Neural progenitor cell (in vitro differentiated cells): ENCODE results near the gene BLOC1S3. TPM values are rescaled to one million over a fixed set of nuclear protein-coding genes. Genes with fewer than 3 reads are reported as not detected.

Experiments used
- DNase-seq: peaks from one replicate; pipeline ENCODE4 v3.0.0-alpha.2; 2016; ENCODE audit warnings: low spot score
- H2AFZ ChIP-seq: fragments of 200-600 bp; sonication (generic); replicated peaks from 2 replicates; pipeline ENCODE4 v1.6.1; 2016; ENCODE audit warnings: antibody characterized with exemption
- H3F3A ChIP-seq: fragments of 200-600 bp; sonication (generic); 2 replicates; pipeline ENCODE4 v1.6.1; 2016; ENCODE audit warnings: antibody characterized with exemption, low read depth
- H3K27ac ChIP-seq: fragments of 200-600 bp; sonication (generic); 2 replicates; pipeline ENCODE4 v1.5.1; 2016; ENCODE audit warnings: mild to moderate bottlenecking
- H3K27me3 ChIP-seq: fragments of 200-600 bp; sonication (generic); 2 replicates; pipeline ENCODE4 v1.6.1; 2016; ENCODE audit warnings: mild to moderate bottlenecking, moderate library complexity
- H3K36me3 ChIP-seq: fragments of 200-600 bp; sonication (generic); 2 replicates; pipeline ENCODE4 v1.5.1; 2016
- H3K4me1 ChIP-seq: fragments of 200-600 bp; sonication (generic); 2 replicates; pipeline ENCODE4 v1.6.1; 2016; ENCODE audit warnings: mixed run types
- H3K4me2 ChIP-seq: fragments of 200-600 bp; sonication (generic); 2 replicates; pipeline ENCODE4 v1.6.1; 2016
- H3K4me3 ChIP-seq: fragments of 200-600 bp; sonication (generic); 2 replicates; pipeline ENCODE4 v1.5.1; 2016
- H3K79me2 ChIP-seq: fragments of 200-600 bp; sonication (generic); 2 replicates; pipeline ENCODE4 v1.6.1; 2016; ENCODE audit warnings: low read depth
- H3K9ac ChIP-seq: fragments of 200-600 bp; sonication (generic); 2 replicates; pipeline ENCODE4 v1.6.1; 2016
- H3K9me3 ChIP-seq: fragments of 200-600 bp; sonication (generic); 2 replicates; pipeline ENCODE4 v1.5.1; 2016; ENCODE audit warnings: low read depth
- H4K20me1 ChIP-seq: fragments of 200-600 bp; sonication (generic); 2 replicates; pipeline ENCODE4 v1.6.1; 2016; ENCODE audit warnings: low read depth
- H3K27ac Mint-ChIP-seq: 3 replicates; pipeline ENCODE4 v1.8.0; 2021; ENCODE audit warnings: mixed read lengths
- H3K27me3 Mint-ChIP-seq: 2 replicates; pipeline ENCODE4 v1.8.0; 2022; ENCODE audit warnings: low read depth, mild to moderate bottlenecking, inconsistent platforms, moderate library complexity, mixed read lengths; ENCODE audit not compliant: insufficient read depth
- H3K36me3 Mint-ChIP-seq: 3 replicates; pipeline ENCODE4 v1.8.0; 2021; ENCODE audit warnings: mixed read lengths
- H3K4me1 Mint-ChIP-seq: 3 replicates; pipeline ENCODE4 v1.8.0; 2021; ENCODE audit warnings: mixed read lengths
- H3K4me3 Mint-ChIP-seq: 3 replicates; pipeline ENCODE4 v1.8.0; 2021; ENCODE audit warnings: mild to moderate bottlenecking, moderate library complexity, mixed read lengths
- H3K9me3 Mint-ChIP-seq: 3 replicates; pipeline ENCODE4 v1.8.0; 2020; ENCODE audit warnings: mixed read lengths
- EZH2 ChIP-seq: fragments of 200-600 bp; sonication (generic); IDR thresholded peaks from 2 replicates; pipeline ENCODE4 v1.6.1; 2017; ENCODE audit warnings: antibody characterized with exemption, mild to moderate bottlenecking, moderate library complexity
- EZH2phosphoT487 ChIP-seq: fragments of 200-600 bp; sonication (generic); IDR thresholded peaks from 2 replicates; pipeline ENCODE4 v1.6.1; 2017; ENCODE audit warnings: antibody characterized with exemption
- total RNA-seq: library from RNA; depleted of rRNA; stranded (reverse); fragments of >200 nt; gene quantifications from 2 replicates; pipeline ENCODE4 v1.2.3, GENCODE V29; 2015; ENCODE audit warnings: low replicate concordance
- TF ChIP-seq, protein P1 (sequence below): fragments of 200-600 bp; sonication (generic); IDR thresholded peaks from 2 replicates; pipeline ENCODE4 v1.5.1; 2017; ENCODE audit warnings: antibody characterized with exemption, mild to moderate bottlenecking

Gene BLOC1S3
- total RNA-seq, 1 donor from 2014 or later = 2.0 TPM

- no peak overlapping the region for H3K4me3 ChIP-seq
- H3K4me1 Mint-ChIP-seq = peaks cover 9% of the 10 kb centered on the region
- H3K27me3 ChIP-seq = peaks cover 47% of the 10 kb centered on the region
- no peak overlapping the region for H3K27ac ChIP-seq
- H2AFZ ChIP-seq = no peak overlapping the region
- H3K4me1 ChIP-seq = peaks cover 5% of the 10 kb centered on the region
- H3F3A ChIP-seq = peaks cover 24% of the 10 kb centered on the region
- H3K4me2 ChIP-seq = no peak overlapping the region
- no peak overlapping the region for H3K4me3 Mint-ChIP-seq
- H3K36me3 ChIP-seq = no peaks in the 10 kb centered on the region
- TF ChIP-seq EZH2phosphoT487 (no peak), EZH2 (no peak)
- TF ChIP-seq, protein P1, sequence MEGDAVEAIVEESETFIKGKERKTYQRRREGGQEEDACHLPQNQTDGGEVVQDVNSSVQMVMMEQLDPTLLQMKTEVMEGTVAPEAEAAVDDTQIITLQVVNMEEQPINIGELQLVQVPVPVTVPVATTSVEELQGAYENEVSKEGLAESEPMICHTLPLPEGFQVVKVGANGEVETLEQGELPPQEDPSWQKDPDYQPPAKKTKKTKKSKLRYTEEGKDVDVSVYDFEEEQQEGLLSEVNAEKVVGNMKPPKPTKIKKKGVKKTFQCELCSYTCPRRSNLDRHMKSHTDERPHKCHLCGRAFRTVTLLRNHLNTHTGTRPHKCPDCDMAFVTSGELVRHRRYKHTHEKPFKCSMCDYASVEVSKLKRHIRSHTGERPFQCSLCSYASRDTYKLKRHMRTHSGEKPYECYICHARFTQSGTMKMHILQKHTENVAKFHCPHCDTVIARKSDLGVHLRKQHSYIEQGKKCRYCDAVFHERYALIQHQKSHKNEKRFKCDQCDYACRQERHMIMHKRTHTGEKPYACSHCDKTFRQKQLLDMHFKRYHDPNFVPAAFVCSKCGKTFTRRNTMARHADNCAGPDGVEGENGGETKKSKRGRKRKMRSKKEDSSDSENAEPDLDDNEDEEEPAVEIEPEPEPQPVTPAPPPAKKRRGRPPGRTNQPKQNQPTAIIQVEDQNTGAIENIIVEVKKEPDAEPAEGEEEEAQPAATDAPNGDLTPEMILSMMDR = no peak
- H3K36me3 Mint-ChIP-seq = no peaks in the 10 kb centered on the region
- peaks cover 10% of the 10 kb centered on the region for H4K20me1 ChIP-seq
- no peaks in the 10 kb centered on the region for H3K9me3 ChIP-seq
- H3K9me3 Mint-ChIP-seq = peaks cover 2% of the 10 kb centered on the region
- no peak overlapping the region for H3K9ac ChIP-seq
- no peak overlapping the region for H3K27ac Mint-ChIP-seq
- H3K79me2 ChIP-seq = no peaks in the 10 kb centered on the region
- DNase-seq = no peak
- H3K27me3 Mint-ChIP-seq = peaks cover 20% of the 10 kb centered on the region
Measured at GRCh38 chr19:45150180-45150579, 28.4 kb upstream of the BLOC1S3 start.

- no peak overlapping the region for H3K4me3 Mint-ChIP-seq
- H3K27ac ChIP-seq = no peak overlapping the region
- H3K4me1 Mint-ChIP-seq = peaks cover 11% of the 10 kb centered on the region
- peaks cover 53% of the 10 kb centered on the region for H3K27me3 ChIP-seq
- no peak overlapping the region for H2AFZ ChIP-seq
- H3K9me3 Mint-ChIP-seq = peaks cover 2% of the 10 kb centered on the region
- no peak overlapping the region for H3K4me3 ChIP-seq
- no peaks in the 10 kb centered on the region for H3K79me2 ChIP-seq
- no peaks in the 10 kb centered on the region for H3K9me3 ChIP-seq
- no peak overlapping the region for H3K27ac Mint-ChIP-seq
- H3K4me1 ChIP-seq = peaks cover 5% of the 10 kb centered on the region
- no peak for TF ChIP-seq EZH2
- TF ChIP-seq EZH2phosphoT487 = no peak
- TF ChIP-seq, protein P1 = no peak
- H3K36me3 Mint-ChIP-seq = no peaks in the 10 kb centered on the region
- peaks cover 24% of the 10 kb centered on the region for H3F3A ChIP-seq
- H3K36me3 ChIP-seq = no peaks in the 10 kb centered on the region
- DNase-seq = no peak
- H3K4me2 ChIP-seq = no peak overlapping the region
- H4K20me1 ChIP-seq = peaks cover 10% of the 10 kb centered on the region
- H3K9ac ChIP-seq = no peak overlapping the region
- H3K27me3 Mint-ChIP-seq = peaks cover 20% of the 10 kb centered on the region
Measured at GRCh38 chr19:45150751-45151281, 27.8 kb upstream of the BLOC1S3 start.

GRCh38 chr19:45151320-45151719, 27.3 kb upstream of the BLOC1S3 start:
- no peak for TF ChIP-seq EZH2
- TF ChIP-seq, protein P1 = no peak
- no peak for TF ChIP-seq EZH2phosphoT487
- no peak overlapping the region for H3K4me2 ChIP-seq
- no peaks in the 10 kb centered on the region for H3K36me3 Mint-ChIP-seq
- H3K4me1 Mint-ChIP-seq = peaks cover 14% of the 10 kb centered on the region
- H3K27ac Mint-ChIP-seq = no peak overlapping the region
- no peaks in the 10 kb centered on the region for H3K79me2 ChIP-seq
- peaks cover 20% of the 10 kb centered on the region for H3K27me3 Mint-ChIP-seq
- H3K9me3 Mint-ChIP-seq = peaks cover 2% of the 10 kb centered on the region
- no peaks in the 10 kb centered on the region for H3K36me3 ChIP-seq
- no peak for DNase-seq
- no peak overlapping the region for H3K4me3 Mint-ChIP-seq
- H4K20me1 ChIP-seq = peaks cover 10% of the 10 kb centered on the region
- H3K4me3 ChIP-seq = no peak overlapping the region
- no peak overlapping the region for H3K9ac ChIP-seq
- H3K27me3 ChIP-seq = peaks cover 58% of the 10 kb centered on the region
- H3K9me3 ChIP-seq = no peaks in the 10 kb centered on the region
- H3K4me1 ChIP-seq = peaks cover 10% of the 10 kb centered on the region
- no peak overlapping the region for H3K27ac ChIP-seq
- no peak overlapping the region for H2AFZ ChIP-seq
- peaks cover 24% of the 10 kb centered on the region for H3F3A ChIP-seq
